HG03565 (cell line): ENCODE data around the gene PPIP5K1.

Experiments
- ATAC-seq: cut with Tn5 transposase; IDR thresholded peaks from one replicate; pipeline ENCODE4 v1.9.1; 2021; ENCODE audit warnings: mild to moderate bottlenecking, moderate library complexity; ENCODE audit not compliant: unreplicated experiment

PPIP5K1 gene

GRCh38 chr15:43492673-43493601 is 97.1 kb downstream of the PPIP5K1 start, which contains the start of gene TP53BP1:
TP53BP1 (minus strand) TSS chr15:43493156; CDS start chr15:43493043, 113 bp downstream.
- ATAC-seq = peak; percentile 85

GRCh38 chr15:43492266-43492665 is 97.7 kb downstream of the PPIP5K1 start:
- no peak for ATAC-seq

- no peak for ATAC-seq
Observed at GRCh38 chr15:43489191-43489590, 100.8 kb downstream of the PPIP5K1 start.

GRCh38 chr15:43488790-43489189 is 101.2 kb downstream of the PPIP5K1 start:
- no peak for ATAC-seq

DNA sequence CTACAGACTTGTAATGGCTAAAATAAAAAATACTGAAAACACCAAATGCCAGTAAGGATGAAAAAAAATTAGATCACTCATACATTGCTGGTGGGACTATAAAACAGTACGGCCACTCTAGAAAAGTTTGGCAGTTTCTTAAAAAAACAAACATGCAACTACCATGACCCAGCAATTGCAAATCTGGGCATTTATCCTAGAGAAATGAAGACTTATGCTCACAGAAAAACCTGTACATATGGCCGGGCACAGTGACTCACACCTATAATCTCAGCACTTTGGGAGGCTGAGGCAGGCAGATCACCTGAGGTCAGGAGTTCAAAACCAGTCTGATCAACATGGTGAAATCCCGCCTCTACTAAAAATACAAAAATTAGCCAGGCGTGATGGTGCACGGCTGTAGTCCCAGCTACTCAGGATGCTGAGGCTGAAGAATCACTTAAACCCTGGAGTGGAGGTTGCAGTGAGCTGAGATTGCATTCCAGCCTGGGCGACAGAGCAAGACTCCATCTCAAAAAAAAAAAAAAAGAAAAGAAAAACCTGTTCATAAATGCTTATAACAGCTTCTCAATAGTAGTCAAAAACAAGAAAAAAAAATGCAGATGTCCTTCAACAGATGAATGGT is 102.6 kb downstream of the PPIP5K1 start:
- ATAC-seq = no peak

DNA sequence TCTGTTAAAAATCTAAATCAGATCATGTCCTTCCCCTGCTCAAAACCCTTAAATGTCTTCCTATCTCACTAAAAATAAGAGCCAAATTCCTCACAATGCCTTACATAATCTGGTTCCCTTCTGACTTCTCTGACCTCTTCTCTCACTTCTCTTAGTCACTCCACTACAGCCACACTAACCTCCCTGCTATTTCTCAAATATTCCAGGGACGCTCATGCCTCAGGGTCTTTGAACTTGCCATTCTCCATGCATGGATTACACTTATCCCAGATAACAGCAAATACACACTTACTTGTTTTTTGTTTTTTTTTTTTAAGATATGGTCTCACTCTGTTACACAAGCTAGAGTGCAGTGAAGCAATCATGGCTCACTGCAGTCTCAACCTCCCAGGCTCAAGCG is 105.6 kb downstream of the PPIP5K1 start:
- no peak for ATAC-seq
